ENCODE data around the gene LYPD6B. TPM values are rescaled to one million over a fixed set of nuclear protein-coding genes. Genes with fewer than 3 reads are reported as not detected.

The LYPD6B gene
- total RNA-seq, 1 donor from 2014 or later = 1.2 TPM

DNA sequence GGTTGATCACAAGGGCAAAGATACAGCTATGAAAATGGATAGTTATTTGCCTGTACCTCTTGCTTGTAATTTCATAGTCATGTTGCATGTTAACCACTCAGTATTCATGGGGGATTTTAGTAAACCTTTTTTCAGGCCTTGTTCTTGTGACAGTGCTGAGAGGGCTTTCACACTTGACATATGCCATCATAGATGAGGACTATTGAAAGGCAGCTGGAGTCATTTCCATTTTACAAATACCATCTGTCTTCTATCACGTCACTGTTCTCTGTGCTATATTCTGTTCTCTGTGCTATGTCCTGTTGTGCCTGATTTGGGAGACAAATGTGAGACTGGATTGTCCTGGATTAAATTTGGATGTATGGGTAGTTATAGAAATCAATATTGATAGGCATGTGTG is 131.7 kb downstream of the LYPD6B start:
- H3K36me3 Mint-ChIP-seq (ENCODE audit: low read depth) = no peaks in the 10 kb centered on the region
- peaks cover 3% of the 10 kb centered on the region for H3K9me3 Mint-ChIP-seq (ENCODE audit: low read depth)
- H3K27me3 Mint-ChIP-seq (ENCODE audit: low read depth) = no peaks in the 10 kb centered on the region
- H3K27ac Mint-ChIP-seq (ENCODE audit: unreplicated experiment) = no peak overlapping the region
- TF ChIP-seq, protein P1, sequence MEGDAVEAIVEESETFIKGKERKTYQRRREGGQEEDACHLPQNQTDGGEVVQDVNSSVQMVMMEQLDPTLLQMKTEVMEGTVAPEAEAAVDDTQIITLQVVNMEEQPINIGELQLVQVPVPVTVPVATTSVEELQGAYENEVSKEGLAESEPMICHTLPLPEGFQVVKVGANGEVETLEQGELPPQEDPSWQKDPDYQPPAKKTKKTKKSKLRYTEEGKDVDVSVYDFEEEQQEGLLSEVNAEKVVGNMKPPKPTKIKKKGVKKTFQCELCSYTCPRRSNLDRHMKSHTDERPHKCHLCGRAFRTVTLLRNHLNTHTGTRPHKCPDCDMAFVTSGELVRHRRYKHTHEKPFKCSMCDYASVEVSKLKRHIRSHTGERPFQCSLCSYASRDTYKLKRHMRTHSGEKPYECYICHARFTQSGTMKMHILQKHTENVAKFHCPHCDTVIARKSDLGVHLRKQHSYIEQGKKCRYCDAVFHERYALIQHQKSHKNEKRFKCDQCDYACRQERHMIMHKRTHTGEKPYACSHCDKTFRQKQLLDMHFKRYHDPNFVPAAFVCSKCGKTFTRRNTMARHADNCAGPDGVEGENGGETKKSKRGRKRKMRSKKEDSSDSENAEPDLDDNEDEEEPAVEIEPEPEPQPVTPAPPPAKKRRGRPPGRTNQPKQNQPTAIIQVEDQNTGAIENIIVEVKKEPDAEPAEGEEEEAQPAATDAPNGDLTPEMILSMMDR (IDR thresholded peaks at IDR 0.05) = no peak
- no peak overlapping the region for H3K4me3 Mint-ChIP-seq (ENCODE audit: unreplicated experiment)
- DNase-seq (ENCODE audit: low spot score) = no peak
- H3K4me1 Mint-ChIP-seq (ENCODE audit: low read depth) = no peaks in the 10 kb centered on the region

DNA sequence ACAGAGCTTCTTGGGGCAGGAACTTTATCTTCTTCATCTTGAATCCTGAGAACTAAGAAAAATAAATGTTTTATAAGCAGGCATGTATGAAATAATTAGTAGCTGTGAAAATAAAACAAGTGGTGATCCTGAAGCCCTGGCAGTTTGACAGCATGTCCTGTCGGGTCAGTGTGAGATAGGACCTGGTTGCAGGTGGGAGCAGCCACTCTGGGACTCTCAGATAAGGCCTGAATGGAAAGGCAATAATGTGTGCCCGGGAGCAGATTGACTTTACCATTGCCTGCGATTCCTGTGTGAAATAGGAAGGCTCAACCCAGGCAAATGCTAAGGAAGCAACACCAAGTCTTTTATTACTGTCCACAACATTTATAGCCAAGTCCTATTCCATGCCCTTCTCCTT is 132.4 kb downstream of the LYPD6B start:
- H3K27ac Mint-ChIP-seq (ENCODE audit: unreplicated experiment) = no peak overlapping the region
- no peaks in the 10 kb centered on the region for H3K4me1 Mint-ChIP-seq (ENCODE audit: low read depth)
- H3K36me3 Mint-ChIP-seq (ENCODE audit: low read depth) = no peaks in the 10 kb centered on the region
- no peak overlapping the region for H3K4me3 Mint-ChIP-seq (ENCODE audit: unreplicated experiment)
- peaks cover 3% of the 10 kb centered on the region for H3K9me3 Mint-ChIP-seq (ENCODE audit: low read depth)
- no peak for DNase-seq (ENCODE audit: low spot score)
- TF ChIP-seq, protein P1 (IDR thresholded peaks at IDR 0.05) = no peak
- no peaks in the 10 kb centered on the region for H3K27me3 Mint-ChIP-seq (ENCODE audit: low read depth)

DNA sequence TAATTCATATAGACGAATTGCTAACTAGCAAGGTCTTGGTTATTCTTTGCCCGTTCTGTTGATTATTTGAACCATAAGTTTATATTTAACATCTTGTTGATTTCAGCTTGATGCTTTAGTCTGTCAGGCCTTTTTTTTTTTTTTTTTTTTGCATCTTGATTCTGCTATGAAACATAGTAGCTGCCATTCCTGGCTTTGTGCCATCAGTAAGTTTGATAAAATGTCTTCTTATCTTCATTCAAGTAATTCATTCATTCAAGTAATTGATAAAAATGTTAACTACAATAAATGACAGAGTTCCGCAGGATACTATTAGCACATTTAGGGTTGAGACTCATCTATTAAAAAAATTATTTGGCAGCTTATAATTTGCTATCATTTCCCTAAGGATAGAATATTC is 134.7 kb downstream of the LYPD6B start:
- H3K36me3 Mint-ChIP-seq (ENCODE audit: low read depth) = no peaks in the 10 kb centered on the region
- H3K4me3 Mint-ChIP-seq (ENCODE audit: unreplicated experiment) = no peak overlapping the region
- no peaks in the 10 kb centered on the region for H3K4me1 Mint-ChIP-seq (ENCODE audit: low read depth)
- no peak overlapping the region for H3K27ac Mint-ChIP-seq (ENCODE audit: unreplicated experiment)
- H3K9me3 Mint-ChIP-seq (ENCODE audit: low read depth) = peaks cover 3% of the 10 kb centered on the region
- TF ChIP-seq, protein P1 (IDR thresholded peaks at IDR 0.05) = no peak
- no peak for DNase-seq (ENCODE audit: low spot score)
- H3K27me3 Mint-ChIP-seq (ENCODE audit: low read depth) = no peaks in the 10 kb centered on the region

DNA sequence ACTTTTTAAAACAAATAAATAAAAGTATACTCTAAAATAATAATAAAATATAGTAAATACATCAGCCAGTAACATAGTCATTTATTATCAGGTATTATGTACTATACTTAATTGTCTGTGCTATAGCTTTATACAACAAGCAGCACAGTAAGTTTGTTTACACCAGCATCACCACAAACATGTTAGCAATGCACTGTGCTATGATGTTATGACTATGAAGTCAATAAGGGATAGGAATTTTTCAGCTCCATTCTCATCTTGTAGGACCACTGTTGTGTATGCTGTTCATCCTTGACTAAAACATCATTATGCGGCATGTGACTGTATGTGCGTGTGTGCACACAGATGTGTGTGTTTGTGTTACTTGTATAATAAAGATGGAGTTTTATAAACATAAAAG is 137.5 kb downstream of the LYPD6B start:
- Mint-ChIP-seq H3K9me3 (ENCODE audit: low read depth) (peaks cover 3% of the 10 kb centered on the region), H3K4me3 (ENCODE audit: unreplicated experiment) (no peak overlapping the region), H3K27me3 (ENCODE audit: low read depth) (no peaks in the 10 kb centered on the region), H3K4me1 (ENCODE audit: low read depth) (no peaks in the 10 kb centered on the region), H3K36me3 (ENCODE audit: low read depth) (no peaks in the 10 kb centered on the region), H3K27ac (ENCODE audit: unreplicated experiment) (no peak overlapping the region)
- DNase-seq (ENCODE audit: low spot score) = no peak
- TF ChIP-seq, protein P1 (IDR thresholded peaks at IDR 0.05) = no peak

DNA sequence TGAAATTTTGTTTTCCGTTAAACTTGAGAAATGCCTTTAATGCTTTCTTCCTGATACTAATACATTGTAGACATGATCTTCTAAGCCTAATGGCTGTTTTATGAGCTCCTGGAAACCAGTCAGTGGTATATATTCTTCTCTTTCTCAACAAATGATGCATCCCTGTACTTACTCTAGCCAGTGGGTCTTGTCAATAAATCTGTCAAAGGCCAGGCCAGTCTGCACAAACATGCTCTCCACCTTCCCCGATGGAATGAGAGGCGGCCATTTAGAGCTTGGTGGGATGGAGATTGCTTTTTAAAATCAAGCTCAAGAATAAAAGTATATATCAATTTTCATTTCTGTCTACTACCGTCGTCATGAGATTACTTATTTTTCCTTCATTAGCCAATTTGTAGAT is 140.1 kb downstream of the LYPD6B start:
- TF ChIP-seq, protein P1 (IDR thresholded peaks at IDR 0.05) = no peak
- Mint-ChIP-seq H3K27me3 (ENCODE audit: low read depth) (no peaks in the 10 kb centered on the region), H3K9me3 (ENCODE audit: low read depth) (no peaks in the 10 kb centered on the region), H3K36me3 (ENCODE audit: low read depth) (no peaks in the 10 kb centered on the region), H3K4me3 (ENCODE audit: unreplicated experiment) (no peak overlapping the region), H3K4me1 (ENCODE audit: low read depth) (no peaks in the 10 kb centered on the region), H3K27ac (ENCODE audit: unreplicated experiment) (no peak overlapping the region)
- DNase-seq (ENCODE audit: low spot score) = no peak
